ENCODE results near the gene MLPH. TPM values are rescaled to one million over a fixed set of nuclear protein-coding genes. Genes with fewer than 3 reads are reported as not detected.

MLPH gene
- total RNA-seq, 1 donor from 2014 or later, result 22.5 TPM

- Mint-ChIP-seq H3K4me3 (ENCODE audit: unreplicated experiment) (no peak overlapping the region), H3K27me3 (ENCODE audit: unreplicated experiment) (no peaks in the 10 kb centered on the region), H3K36me3 (ENCODE audit: unreplicated experiment) (peaks cover 24% of the 10 kb centered on the region), H3K4me1 (ENCODE audit: unreplicated experiment) (peaks cover 20% of the 10 kb centered on the region), H3K27ac (ENCODE audit: unreplicated experiment) (no peak overlapping the region), H3K9me3 (ENCODE audit: unreplicated experiment) (peaks cover 9% of the 10 kb centered on the region)
- no peak for DNase-seq (ENCODE audit: extremely low spot score, unreplicated experiment)
- TF ChIP-seq, protein P1, sequence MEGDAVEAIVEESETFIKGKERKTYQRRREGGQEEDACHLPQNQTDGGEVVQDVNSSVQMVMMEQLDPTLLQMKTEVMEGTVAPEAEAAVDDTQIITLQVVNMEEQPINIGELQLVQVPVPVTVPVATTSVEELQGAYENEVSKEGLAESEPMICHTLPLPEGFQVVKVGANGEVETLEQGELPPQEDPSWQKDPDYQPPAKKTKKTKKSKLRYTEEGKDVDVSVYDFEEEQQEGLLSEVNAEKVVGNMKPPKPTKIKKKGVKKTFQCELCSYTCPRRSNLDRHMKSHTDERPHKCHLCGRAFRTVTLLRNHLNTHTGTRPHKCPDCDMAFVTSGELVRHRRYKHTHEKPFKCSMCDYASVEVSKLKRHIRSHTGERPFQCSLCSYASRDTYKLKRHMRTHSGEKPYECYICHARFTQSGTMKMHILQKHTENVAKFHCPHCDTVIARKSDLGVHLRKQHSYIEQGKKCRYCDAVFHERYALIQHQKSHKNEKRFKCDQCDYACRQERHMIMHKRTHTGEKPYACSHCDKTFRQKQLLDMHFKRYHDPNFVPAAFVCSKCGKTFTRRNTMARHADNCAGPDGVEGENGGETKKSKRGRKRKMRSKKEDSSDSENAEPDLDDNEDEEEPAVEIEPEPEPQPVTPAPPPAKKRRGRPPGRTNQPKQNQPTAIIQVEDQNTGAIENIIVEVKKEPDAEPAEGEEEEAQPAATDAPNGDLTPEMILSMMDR (IDR thresholded peaks at IDR 0.05), result no peak
These were observed 4.6 kb downstream of the MLPH start for GRCh38 chr2:237491515-237492118.

DNA sequence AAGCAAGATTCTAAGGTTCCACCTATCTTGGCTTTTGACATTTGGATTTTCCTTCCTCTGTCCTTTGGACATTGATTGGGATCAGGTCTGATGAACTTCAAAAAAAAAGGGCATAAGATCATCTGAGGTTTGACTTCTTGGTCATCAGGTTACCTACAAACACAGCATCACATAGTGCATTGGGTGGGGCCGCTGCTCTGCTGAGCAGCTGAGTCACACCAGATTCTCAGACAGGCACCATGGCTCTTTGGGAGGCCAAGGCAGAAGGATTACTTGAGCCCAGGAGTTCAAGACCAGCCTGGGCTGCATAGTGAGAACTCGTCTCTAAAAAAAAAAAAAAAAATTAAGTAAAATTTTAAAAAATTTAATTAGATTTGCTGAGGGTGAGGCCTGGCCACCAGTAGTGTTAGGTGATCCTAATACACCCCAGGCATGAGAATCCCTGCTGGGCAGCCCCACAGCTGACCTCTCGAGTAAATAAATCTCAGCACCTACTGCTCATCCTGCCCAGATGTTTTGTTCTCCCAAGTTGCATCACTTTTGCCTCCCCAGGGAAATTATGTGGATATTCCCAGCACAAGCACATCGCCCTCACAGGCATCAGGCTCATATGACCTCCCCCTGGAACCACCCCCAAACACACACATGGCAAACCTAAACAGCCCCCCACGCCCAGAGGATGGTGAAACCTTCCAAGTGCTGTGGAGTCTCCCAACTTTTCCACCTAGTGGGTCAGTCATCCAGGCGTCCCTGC, 5.3 kb downstream of the MLPH start:
- Mint-ChIP-seq H3K4me3 (ENCODE audit: unreplicated experiment) (no peak overlapping the region), H3K9me3 (ENCODE audit: unreplicated experiment) (peaks cover 9% of the 10 kb centered on the region), H3K4me1 (ENCODE audit: unreplicated experiment) (peaks cover 21% of the 10 kb centered on the region), H3K27me3 (ENCODE audit: unreplicated experiment) (no peaks in the 10 kb centered on the region), H3K27ac (ENCODE audit: unreplicated experiment) (no peak overlapping the region), H3K36me3 (ENCODE audit: unreplicated experiment) (peaks cover 24% of the 10 kb centered on the region)
- TF ChIP-seq, protein P1 (IDR thresholded peaks at IDR 0.05), result no peak
- DNase-seq (ENCODE audit: extremely low spot score, unreplicated experiment), result no peak

GRCh38 chr2:237494066-237494465, 7.0 kb downstream of the MLPH start:
- Mint-ChIP-seq H3K4me3 (ENCODE audit: unreplicated experiment) (no peak overlapping the region), H3K36me3 (ENCODE audit: unreplicated experiment) (peaks cover 24% of the 10 kb centered on the region), H3K4me1 (ENCODE audit: unreplicated experiment) (peaks cover 20% of the 10 kb centered on the region), H3K27ac (ENCODE audit: unreplicated experiment) (no peak overlapping the region), H3K27me3 (ENCODE audit: unreplicated experiment) (no peaks in the 10 kb centered on the region), H3K9me3 (ENCODE audit: unreplicated experiment) (peaks cover 9% of the 10 kb centered on the region)
- TF ChIP-seq, protein P1 (IDR thresholded peaks at IDR 0.05), result no peak
- no peak for DNase-seq (ENCODE audit: extremely low spot score, unreplicated experiment)

GRCh38 chr2:237495521-237496117, 8.6 kb downstream of the MLPH start:
- H3K27ac Mint-ChIP-seq (ENCODE audit: unreplicated experiment), result peak overlapping the region; percentile 32
- H3K4me1 Mint-ChIP-seq (ENCODE audit: unreplicated experiment), result peaks cover 27% of the 10 kb centered on the region
- TF ChIP-seq, protein P1 (IDR thresholded peaks at IDR 0.05), result no peak
- DNase-seq (ENCODE audit: extremely low spot score, unreplicated experiment), result no peak
- peaks cover 9% of the 10 kb centered on the region for H3K9me3 Mint-ChIP-seq (ENCODE audit: unreplicated experiment)
- peaks cover 24% of the 10 kb centered on the region for H3K36me3 Mint-ChIP-seq (ENCODE audit: unreplicated experiment)
- no peak overlapping the region for H3K4me3 Mint-ChIP-seq (ENCODE audit: unreplicated experiment)
- H3K27me3 Mint-ChIP-seq (ENCODE audit: unreplicated experiment), result no peaks in the 10 kb centered on the region

GRCh38 chr2:237496428-237496827, 9.4 kb downstream of the MLPH start:
- H3K4me3 Mint-ChIP-seq (ENCODE audit: unreplicated experiment), result no peak overlapping the region
- TF ChIP-seq, protein P1 (IDR thresholded peaks at IDR 0.05), result no peak
- no peak for DNase-seq (ENCODE audit: extremely low spot score, unreplicated experiment)
- H3K27ac Mint-ChIP-seq (ENCODE audit: unreplicated experiment), result peak overlapping the region; percentile 15
- H3K9me3 Mint-ChIP-seq (ENCODE audit: unreplicated experiment), result peaks cover 5% of the 10 kb centered on the region
- H3K36me3 Mint-ChIP-seq (ENCODE audit: unreplicated experiment), result peaks cover 24% of the 10 kb centered on the region
- H3K4me1 Mint-ChIP-seq (ENCODE audit: unreplicated experiment), result peaks cover 35% of the 10 kb centered on the region
- H3K27me3 Mint-ChIP-seq (ENCODE audit: unreplicated experiment), result no peaks in the 10 kb centered on the region

Data from osteocyte (in vitro differentiated cells).